Memory B cell (primary cell): ENCODE measurements around the gene MTUS2.

Experiments
- ATAC-seq: fragments of 150-1000 bp; cut with Tn5 transposase; 2 replicates; pipeline ENCODE4 v1.10.0; 2021; ENCODE audit warnings: low read depth, mild to moderate bottlenecking, moderate library complexity
- DNase-seq, 2 donors: peaks; one replicate each; pipeline ENCODE4 v3.0.0; 2022; ENCODE audit warnings: low spot score in 2 of 2
- H3K27ac Mint-ChIP-seq: one replicate; pipeline ENCODE4 v1.8.0; 2022; ENCODE audit warnings: mild to moderate bottlenecking, moderate library complexity, mixed read lengths
- H3K27me3 Mint-ChIP-seq: one replicate; pipeline ENCODE4 v1.8.0; 2022; ENCODE audit warnings: mixed read lengths
- H3K36me3 Mint-ChIP-seq: one replicate; pipeline ENCODE4 v1.8.0; 2022; ENCODE audit warnings: mild to moderate bottlenecking, mixed read lengths
- H3K4me1 Mint-ChIP-seq: one replicate; pipeline ENCODE4 v1.8.0; 2022; ENCODE audit warnings: mixed read lengths
- H3K4me3 Mint-ChIP-seq: one replicate; pipeline ENCODE4 v1.8.0; 2022; ENCODE audit warnings: mild to moderate bottlenecking, moderate library complexity, mixed read lengths
- H3K9me3 Mint-ChIP-seq: one replicate; pipeline ENCODE4 v1.8.0; 2022; ENCODE audit warnings: mixed read lengths

The MTUS2 gene

GRCh38 chr13:28820099-28821051 is at the start of gene MTUS2:
TSS of gene MTUS2 (plus strand) at chr13:28820339.
- peak; percentile 43 for ATAC-seq
- H3K27ac Mint-ChIP-seq: no peak within 1 kb of the TSS
- no peaks in the 10 kb centered on the region for H3K36me3 Mint-ChIP-seq
- H3K4me1 Mint-ChIP-seq: peaks cover 2% of the 10 kb centered on the region
- H3K4me3 Mint-ChIP-seq: peak within 1 kb of the TSS; percentile 72
- DNase-seq: no peak
- peaks cover 6% of the 10 kb centered on the region for H3K9me3 Mint-ChIP-seq
- peaks cover 35% of the 10 kb centered on the region for H3K27me3 Mint-ChIP-seq

GRCh38 chr13:28778308-28779215 is 41.6 kb upstream of the MTUS2 start:
- Mint-ChIP-seq H3K27ac (no peak overlapping the region), H3K36me3 (no peaks in the 10 kb centered on the region), H3K9me3 (peaks cover 13% of the 10 kb centered on the region), H3K4me3 (no peak overlapping the region), H3K4me1 (no peaks in the 10 kb centered on the region), H3K27me3 (peaks cover 6% of the 10 kb centered on the region)
- DNase-seq: no peak
- no peak for ATAC-seq

- H3K27ac Mint-ChIP-seq: no peak overlapping the region
Observed at GRCh38 chr13:28792992-28793391, 27.1 kb upstream of the MTUS2 start.

GRCh38 chr13:28794396-28794795 is 25.7 kb upstream of the MTUS2 start:
- DNase-seq: no peak
- Mint-ChIP-seq H3K4me1 (no peaks in the 10 kb centered on the region), H3K9me3 (no peaks in the 10 kb centered on the region)

More at GRCh38 chr13:28792992-28793391, 27.1 kb upstream of the MTUS2 start:
- Mint-ChIP-seq H3K36me3 (no peaks in the 10 kb centered on the region), H3K4me3 (no peak overlapping the region), H3K27me3 (peaks cover 17% of the 10 kb centered on the region), H3K9me3 (no peaks in the 10 kb centered on the region), H3K4me1 (no peaks in the 10 kb centered on the region)
- no peak for DNase-seq
- no peak for ATAC-seq

GRCh38 chr13:28796938-28797257 is 23.2 kb upstream of the MTUS2 start:
- DNase-seq: no peak
- Mint-ChIP-seq H3K9me3 (no peaks in the 10 kb centered on the region), H3K27ac (no peak overlapping the region), H3K4me3 (no peak overlapping the region), H3K27me3 (peaks cover 17% of the 10 kb centered on the region), H3K4me1 (no peaks in the 10 kb centered on the region), H3K36me3 (no peaks in the 10 kb centered on the region)
- ATAC-seq: no peak

More at GRCh38 chr13:28794396-28794795, 25.7 kb upstream of the MTUS2 start:
- no peak for ATAC-seq
- no peak overlapping the region for H3K27ac Mint-ChIP-seq
- H3K27me3 Mint-ChIP-seq: peaks cover 16% of the 10 kb centered on the region
- no peak overlapping the region for H3K4me3 Mint-ChIP-seq
- H3K36me3 Mint-ChIP-seq: no peaks in the 10 kb centered on the region

GRCh38 chr13:28805193-28805819 is 14.8 kb upstream of the MTUS2 start:
- Mint-ChIP-seq H3K4me1 (no peaks in the 10 kb centered on the region), H3K9me3 (peaks cover 10% of the 10 kb centered on the region), H3K36me3 (peaks cover 3% of the 10 kb centered on the region), H3K27ac (no peak overlapping the region), H3K27me3 (peaks cover 15% of the 10 kb centered on the region), H3K4me3 (no peak overlapping the region)
- DNase-seq (no peak), ATAC-seq (no peak)

GRCh38 chr13:28817204-28817603 is 2.9 kb upstream of the MTUS2 start:
- peaks cover 21% of the 10 kb centered on the region for H3K27me3 Mint-ChIP-seq
- H3K9me3 Mint-ChIP-seq: peaks cover 3% of the 10 kb centered on the region
- ATAC-seq: no peak
- no peak for DNase-seq
- H3K27ac Mint-ChIP-seq: no peak overlapping the region
- peaks cover 2% of the 10 kb centered on the region for H3K4me1 Mint-ChIP-seq
- no peaks in the 10 kb centered on the region for H3K36me3 Mint-ChIP-seq
- H3K4me3 Mint-ChIP-seq: no peak overlapping the region

GRCh38 chr13:28819046-28819730 is 951 bp upstream of the MTUS2 start:
- Mint-ChIP-seq H3K27me3 (peaks cover 30% of the 10 kb centered on the region), H3K36me3 (no peaks in the 10 kb centered on the region), H3K4me1 (peaks cover 2% of the 10 kb centered on the region), H3K27ac (no peak overlapping the region), H3K9me3 (peaks cover 6% of the 10 kb centered on the region), H3K4me3 (peak overlapping the region; percentile 41)
- ATAC-seq: no peak
- DNase-seq: no peak

- peak; percentile 72 for ATAC-seq
Observed at GRCh38 chr13:28819735-28820098, 422 bp upstream of the MTUS2 start.

GRCh38 chr13:28822151-28822550 is 2.0 kb downstream of the MTUS2 start:
- H3K27ac Mint-ChIP-seq: no peak overlapping the region
- ATAC-seq (no peak), DNase-seq (no peak)
- H3K27me3 Mint-ChIP-seq: peaks cover 27% of the 10 kb centered on the region
- H3K4me1 Mint-ChIP-seq: peaks cover 2% of the 10 kb centered on the region
- peaks cover 4% of the 10 kb centered on the region for H3K9me3 Mint-ChIP-seq
- H3K36me3 Mint-ChIP-seq: no peaks in the 10 kb centered on the region
- H3K4me3 Mint-ChIP-seq: no peak overlapping the region

More at GRCh38 chr13:28819735-28820098, 422 bp upstream of the MTUS2 start:
- Mint-ChIP-seq H3K27ac (no peak overlapping the region), H3K9me3 (peaks cover 6% of the 10 kb centered on the region), H3K36me3 (no peaks in the 10 kb centered on the region), H3K4me1 (peaks cover 2% of the 10 kb centered on the region), H3K27me3 (peaks cover 34% of the 10 kb centered on the region), H3K4me3 (no peak overlapping the region)
- DNase-seq: peak in 1 of 2 donors; percentile 15

GRCh38 chr13:28822801-28823200 is 2.7 kb downstream of the MTUS2 start:
- Mint-ChIP-seq H3K36me3 (no peaks in the 10 kb centered on the region), H3K4me1 (peaks cover 2% of the 10 kb centered on the region), H3K9me3 (peaks cover 8% of the 10 kb centered on the region), H3K4me3 (no peak overlapping the region), H3K27ac (no peak overlapping the region), H3K27me3 (peaks cover 21% of the 10 kb centered on the region)
- ATAC-seq (no peak), DNase-seq (no peak)

GRCh38 chr13:28825379-28825778 is 5.2 kb downstream of the MTUS2 start:
- H3K9me3 Mint-ChIP-seq: peaks cover 17% of the 10 kb centered on the region
- no peak for DNase-seq
- no peak for ATAC-seq
- no peaks in the 10 kb centered on the region for H3K36me3 Mint-ChIP-seq
- peaks cover 2% of the 10 kb centered on the region for H3K4me1 Mint-ChIP-seq
- no peak overlapping the region for H3K27ac Mint-ChIP-seq
- H3K4me3 Mint-ChIP-seq: no peak overlapping the region
- peaks cover 21% of the 10 kb centered on the region for H3K27me3 Mint-ChIP-seq

- H3K9me3 Mint-ChIP-seq: peaks cover 26% of the 10 kb centered on the region
- H3K27ac Mint-ChIP-seq: no peak overlapping the region
- no peak for ATAC-seq
- H3K4me3 Mint-ChIP-seq: no peak overlapping the region
- H3K4me1 Mint-ChIP-seq: no peaks in the 10 kb centered on the region
- no peak for DNase-seq
- H3K27me3 Mint-ChIP-seq: peaks cover 19% of the 10 kb centered on the region
- H3K36me3 Mint-ChIP-seq: peaks cover 2% of the 10 kb centered on the region
Observed at GRCh38 chr13:28826368-28826767, 6.2 kb downstream of the MTUS2 start.
